Stimulated activated CD4-positive, alpha-beta T cell treated with anti-CD3 and anti-CD28 coated beads, Interleukin-4, amount 100 ng/mL, for 24 hours (primary cell): ENCODE measurements around the gene FOXJ3.
"Not testable (repeated sequence)": the region's sequence is repeated elsewhere in the genome, so short reads cannot be mapped to it uniquely, and the experiment has no call there.

Experiments used
- DNase-seq: peaks from one replicate; pipeline ENCODE4 v3.0.0-alpha.2; 2020

The FOXJ3 gene

GRCh38 chr1:42239555-42239954, 95.5 kb downstream of the FOXJ3 start:
- DNase-seq = no peak

- DNase-seq = no peak
Measured at GRCh38 chr1:42239041-42239440, 96.0 kb downstream of the FOXJ3 start.

GRCh38 chr1:42231253-42231652, 103.8 kb downstream of the FOXJ3 start:
- no peak for DNase-seq

GRCh38 chr1:42228938-42229337, 106.1 kb downstream of the FOXJ3 start:
- no peak for DNase-seq

GRCh38 chr1:42223036-42223435, 112.0 kb downstream of the FOXJ3 start:
- no peak for DNase-seq

GRCh38 chr1:42221952-42222606, 113.0 kb downstream of the FOXJ3 start:
- no peak for DNase-seq

GRCh38 chr1:42221456-42221855, 113.6 kb downstream of the FOXJ3 start:
- DNase-seq = no peak

GRCh38 chr1:42219627-42220026, 115.4 kb downstream of the FOXJ3 start:
- no peak for DNase-seq

- no peak for DNase-seq
Measured at GRCh38 chr1:42214447-42214871, 120.6 kb downstream of the FOXJ3 start.

- no peak for DNase-seq
Measured at GRCh38 chr1:42211224-42211623, 123.8 kb downstream of the FOXJ3 start.

- no peak for DNase-seq
Measured at GRCh38 chr1:42210421-42211133, 124.5 kb downstream of the FOXJ3 start.

GRCh38 chr1:42209526-42210251, 125.3 kb downstream of the FOXJ3 start:
- no peak for DNase-seq

- DNase-seq = not testable (repeated sequence)
Measured at GRCh38 chr1:42206930-42207329, 128.1 kb downstream of the FOXJ3 start.

- no peak for DNase-seq
Measured at GRCh38 chr1:42206164-42206563, 128.9 kb downstream of the FOXJ3 start.

GRCh38 chr1:42201986-42202385, 133.0 kb downstream of the FOXJ3 start:
- DNase-seq = no peak

- DNase-seq = no peak
Measured at GRCh38 chr1:42198251-42198650, 136.8 kb downstream of the FOXJ3 start.

- DNase-seq = no peak
Measured at GRCh38 chr1:42195841-42196240, 139.2 kb downstream of the FOXJ3 start.

GRCh38 chr1:42192106-42192505, 142.9 kb downstream of the FOXJ3 start:
- no peak for DNase-seq

- DNase-seq = no peak
Measured at GRCh38 chr1:42191319-42191718, 143.7 kb downstream of the FOXJ3 start.

- DNase-seq = no peak
Measured at GRCh38 chr1:42189931-42190853, 144.8 kb downstream of the FOXJ3 start.

- DNase-seq = no peak
Measured at GRCh38 chr1:42186152-42186551, 148.9 kb downstream of the FOXJ3 start.

- no peak for DNase-seq
Measured at GRCh38 chr1:42184616-42185015, 150.4 kb downstream of the FOXJ3 start.

- no peak for DNase-seq
Measured at GRCh38 chr1:42183957-42184268, 151.1 kb downstream of the FOXJ3 start.
